Measurements from ENCODE around the gene RNF5.

- TF ChIP-seq POLR2AphosphoS5 (IDR thresholded peaks at IDR 0.05) (no peak), CTCF (IDR thresholded peaks at IDR 0.05) (no peak), POLR2A (IDR thresholded peaks at IDR 0.05) (no peak), EP300 (IDR thresholded peaks at IDR 0.05) (no peak)
Measured at GRCh38 chr6:32188381-32189068, 10.3 kb downstream of the RNF5 start.

All from gastroesophageal sphincter (tissue), 3 donors.